ENCODE data around the gene KIAA0232.
A peak's percentile ranks its signal among the peaks of the same experiment; 100 is the strongest.

Gene KIAA0232, protein sequence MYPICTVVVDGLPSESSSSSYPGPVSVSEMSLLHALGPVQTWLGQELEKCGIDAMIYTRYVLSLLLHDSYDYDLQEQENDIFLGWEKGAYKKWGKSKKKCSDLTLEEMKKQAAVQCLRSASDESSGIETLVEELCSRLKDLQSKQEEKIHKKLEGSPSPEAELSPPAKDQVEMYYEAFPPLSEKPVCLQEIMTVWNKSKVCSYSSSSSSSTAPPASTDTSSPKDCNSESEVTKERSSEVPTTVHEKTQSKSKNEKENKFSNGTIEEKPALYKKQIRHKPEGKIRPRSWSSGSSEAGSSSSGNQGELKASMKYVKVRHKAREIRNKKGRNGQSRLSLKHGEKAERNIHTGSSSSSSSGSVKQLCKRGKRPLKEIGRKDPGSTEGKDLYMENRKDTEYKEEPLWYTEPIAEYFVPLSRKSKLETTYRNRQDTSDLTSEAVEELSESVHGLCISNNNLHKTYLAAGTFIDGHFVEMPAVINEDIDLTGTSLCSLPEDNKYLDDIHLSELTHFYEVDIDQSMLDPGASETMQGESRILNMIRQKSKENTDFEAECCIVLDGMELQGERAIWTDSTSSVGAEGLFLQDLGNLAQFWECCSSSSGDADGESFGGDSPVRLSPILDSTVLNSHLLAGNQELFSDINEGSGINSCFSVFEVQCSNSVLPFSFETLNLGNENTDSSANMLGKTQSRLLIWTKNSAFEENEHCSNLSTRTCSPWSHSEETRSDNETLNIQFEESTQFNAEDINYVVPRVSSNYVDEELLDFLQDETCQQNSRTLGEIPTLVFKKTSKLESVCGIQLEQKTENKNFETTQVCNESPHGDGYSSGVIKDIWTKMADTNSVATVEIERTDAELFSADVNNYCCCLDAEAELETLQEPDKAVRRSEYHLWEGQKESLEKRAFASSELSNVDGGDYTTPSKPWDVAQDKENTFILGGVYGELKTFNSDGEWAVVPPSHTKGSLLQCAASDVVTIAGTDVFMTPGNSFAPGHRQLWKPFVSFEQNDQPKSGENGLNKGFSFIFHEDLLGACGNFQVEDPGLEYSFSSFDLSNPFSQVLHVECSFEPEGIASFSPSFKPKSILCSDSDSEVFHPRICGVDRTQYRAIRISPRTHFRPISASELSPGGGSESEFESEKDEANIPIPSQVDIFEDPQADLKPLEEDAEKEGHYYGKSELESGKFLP (N-terminal part only)

DNA sequence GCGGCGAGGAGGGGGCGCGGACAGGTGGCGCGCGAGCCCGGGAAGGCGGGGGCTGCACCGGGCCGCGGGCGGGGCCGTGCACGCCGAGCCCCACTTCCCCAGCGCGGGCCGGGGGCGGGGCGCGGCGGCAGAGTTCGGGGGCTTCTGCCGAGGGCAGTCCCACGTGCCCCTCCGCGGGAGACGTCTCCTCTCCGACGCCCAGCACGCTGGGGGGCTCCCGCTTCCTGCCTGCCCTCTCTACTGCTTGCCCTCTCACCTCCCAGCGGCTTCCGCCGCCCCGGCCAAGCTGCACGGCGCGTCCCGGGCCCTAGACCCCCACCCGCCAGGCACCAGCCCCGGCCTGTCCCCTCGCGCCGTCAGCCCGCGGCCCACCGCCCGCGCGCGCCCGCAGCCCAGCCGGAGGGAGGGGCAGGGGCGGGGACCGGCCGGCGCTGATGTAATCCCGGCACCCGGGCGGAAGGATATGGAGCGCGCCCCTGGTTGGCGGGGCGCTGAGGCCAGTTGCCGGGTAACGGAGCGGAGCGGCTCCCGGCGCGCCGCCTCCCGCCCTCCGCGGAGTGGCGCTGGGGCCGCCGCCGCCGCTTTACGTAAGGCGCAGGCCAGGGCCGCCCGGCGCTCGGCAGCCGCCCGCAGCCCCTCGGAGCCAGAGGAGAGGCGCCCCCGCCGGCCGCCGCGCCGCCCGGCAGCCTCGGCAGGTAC, at the start of gene KIAA0232:
TSS of gene KIAA0232 (plus strand) at position 581 of the 699 bp plus-strand sequence. CDS start 41,727 bp downstream, outside the sequence.
- TF ChIP-seq NFIC (IDR thresholded peaks at IDR 0.05), result no peak
- peak; percentile 75; the same call in 1 of the 2 replicates for TF ChIP-seq TAF1 (IDR thresholded peaks at IDR 0.05; ENCODE audit: low read depth)
- TF ChIP-seq, protein P1, sequence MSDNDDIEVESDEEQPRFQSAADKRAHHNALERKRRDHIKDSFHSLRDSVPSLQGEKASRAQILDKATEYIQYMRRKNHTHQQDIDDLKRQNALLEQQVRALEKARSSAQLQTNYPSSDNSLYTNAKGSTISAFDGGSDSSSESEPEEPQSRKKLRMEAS (IDR thresholded peaks at IDR 0.05), result peak; percentile 88
- TF ChIP-seq EP300 (IDR thresholded peaks at IDR 0.05; ENCODE audit: borderline replicate concordance), result no peak
- TF ChIP-seq ZBTB7A (IDR thresholded peaks at IDR 0.05; ENCODE audit: low read depth), result peak; percentile 89
- TF ChIP-seq, protein P2, sequence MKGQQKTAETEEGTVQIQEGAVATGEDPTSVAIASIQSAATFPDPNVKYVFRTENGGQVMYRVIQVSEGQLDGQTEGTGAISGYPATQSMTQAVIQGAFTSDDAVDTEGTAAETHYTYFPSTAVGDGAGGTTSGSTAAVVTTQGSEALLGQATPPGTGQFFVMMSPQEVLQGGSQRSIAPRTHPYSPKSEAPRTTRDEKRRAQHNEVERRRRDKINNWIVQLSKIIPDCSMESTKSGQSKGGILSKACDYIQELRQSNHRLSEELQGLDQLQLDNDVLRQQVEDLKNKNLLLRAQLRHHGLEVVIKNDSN (IDR thresholded peaks at IDR 0.05), result peak; percentile 12; the same call in 1 of the 2 replicates
- TF ChIP-seq, protein P3, sequence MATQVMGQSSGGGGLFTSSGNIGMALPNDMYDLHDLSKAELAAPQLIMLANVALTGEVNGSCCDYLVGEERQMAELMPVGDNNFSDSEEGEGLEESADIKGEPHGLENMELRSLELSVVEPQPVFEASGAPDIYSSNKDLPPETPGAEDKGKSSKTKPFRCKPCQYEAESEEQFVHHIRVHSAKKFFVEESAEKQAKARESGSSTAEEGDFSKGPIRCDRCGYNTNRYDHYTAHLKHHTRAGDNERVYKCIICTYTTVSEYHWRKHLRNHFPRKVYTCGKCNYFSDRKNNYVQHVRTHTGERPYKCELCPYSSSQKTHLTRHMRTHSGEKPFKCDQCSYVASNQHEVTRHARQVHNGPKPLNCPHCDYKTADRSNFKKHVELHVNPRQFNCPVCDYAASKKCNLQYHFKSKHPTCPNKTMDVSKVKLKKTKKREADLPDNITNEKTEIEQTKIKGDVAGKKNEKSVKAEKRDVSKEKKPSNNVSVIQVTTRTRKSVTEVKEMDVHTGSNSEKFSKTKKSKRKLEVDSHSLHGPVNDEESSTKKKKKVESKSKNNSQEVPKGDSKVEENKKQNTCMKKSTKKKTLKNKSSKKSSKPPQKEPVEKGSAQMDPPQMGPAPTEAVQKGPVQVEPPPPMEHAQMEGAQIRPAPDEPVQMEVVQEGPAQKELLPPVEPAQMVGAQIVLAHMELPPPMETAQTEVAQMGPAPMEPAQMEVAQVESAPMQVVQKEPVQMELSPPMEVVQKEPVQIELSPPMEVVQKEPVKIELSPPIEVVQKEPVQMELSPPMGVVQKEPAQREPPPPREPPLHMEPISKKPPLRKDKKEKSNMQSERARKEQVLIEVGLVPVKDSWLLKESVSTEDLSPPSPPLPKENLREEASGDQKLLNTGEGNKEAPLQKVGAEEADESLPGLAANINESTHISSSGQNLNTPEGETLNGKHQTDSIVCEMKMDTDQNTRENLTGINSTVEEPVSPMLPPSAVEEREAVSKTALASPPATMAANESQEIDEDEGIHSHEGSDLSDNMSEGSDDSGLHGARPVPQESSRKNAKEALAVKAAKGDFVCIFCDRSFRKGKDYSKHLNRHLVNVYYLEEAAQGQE (IDR thresholded peaks at IDR 0.05; ENCODE audit: low read depth), result no peak
- TF ChIP-seq TCF12 (IDR thresholded peaks at IDR 0.05; ENCODE audit: low read depth), result peak; percentile 48; the same call in 1 of the 2 replicates
- peak; percentile 70; the same call in 1 of the 2 replicates for TF ChIP-seq YY1 (IDR thresholded peaks at IDR 0.05; ENCODE audit: low read depth)
- TF ChIP-seq CREB1 (IDR thresholded peaks at IDR 0.05; ENCODE audit: low read depth), result no peak
- TF ChIP-seq FOXM1 (IDR thresholded peaks at IDR 0.05; ENCODE audit: borderline replicate concordance, low read depth), result no peak
- peak; percentile 70; the same call in 1 of the 2 replicates for TF ChIP-seq CEBPB (IDR thresholded peaks at IDR 0.05)
- TF ChIP-seq EGR1 (IDR thresholded peaks at IDR 0.05), result peak; percentile 5; the same call in 1 of the 2 replicates
- TF ChIP-seq RAD21 (IDR thresholded peaks at IDR 0.05; ENCODE audit: low read depth), result no peak
- no peak for TF ChIP-seq TEAD4 (IDR thresholded peaks at IDR 0.05)

DNA sequence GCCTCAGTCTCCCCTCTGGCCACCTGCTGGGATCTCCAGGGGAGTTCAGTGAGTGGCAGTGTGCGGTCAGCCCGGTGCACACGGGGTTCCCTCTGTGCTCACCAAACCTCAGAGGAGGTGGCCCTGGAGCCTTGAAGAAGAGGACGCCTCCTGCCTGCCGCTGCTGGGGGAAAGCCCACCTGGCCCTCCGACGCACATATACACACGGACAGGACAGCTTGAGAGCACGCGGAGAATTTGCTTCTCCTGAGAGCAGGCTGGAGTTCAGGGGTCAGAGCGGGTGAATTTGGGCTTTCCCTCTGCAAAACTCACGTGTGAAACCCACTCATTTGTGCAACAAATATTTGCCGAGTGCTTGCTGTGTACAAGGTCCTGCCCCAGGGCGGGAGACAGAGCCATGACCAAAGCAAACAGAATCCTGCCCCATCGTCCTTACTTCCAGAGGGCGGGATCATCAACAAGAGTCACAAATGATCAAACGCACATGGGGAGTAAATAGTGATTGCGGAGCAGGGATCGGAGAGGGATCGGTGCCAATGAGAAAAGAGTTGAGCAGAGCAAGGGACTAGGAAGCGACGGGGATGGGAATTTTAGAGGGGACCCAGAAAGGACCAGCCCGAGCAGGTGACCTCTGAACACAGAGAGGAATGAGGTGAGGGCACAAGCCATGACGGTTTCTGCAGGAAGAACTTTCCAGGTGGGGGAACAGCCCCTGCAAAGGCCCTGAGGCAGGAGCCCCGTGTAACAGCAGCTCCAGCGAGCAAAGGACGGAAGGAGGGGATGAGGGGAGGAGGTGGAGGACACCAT, 49.0 kb upstream of the KIAA0232 start:
- TF ChIP-seq RAD21 (IDR thresholded peaks at IDR 0.05; ENCODE audit: low read depth) (no peak), YY1 (IDR thresholded peaks at IDR 0.05; ENCODE audit: low read depth) (no peak), NFIC (IDR thresholded peaks at IDR 0.05) (no peak), EP300 (IDR thresholded peaks at IDR 0.05; ENCODE audit: borderline replicate concordance) (no peak), CREB1 (IDR thresholded peaks at IDR 0.05; ENCODE audit: low read depth) (no peak), TCF12 (IDR thresholded peaks at IDR 0.05; ENCODE audit: low read depth) (no peak), ZBTB7A (IDR thresholded peaks at IDR 0.05; ENCODE audit: low read depth) (no peak), CEBPB (IDR thresholded peaks at IDR 0.05) (no peak), FOXM1 (IDR thresholded peaks at IDR 0.05; ENCODE audit: borderline replicate concordance, low read depth) (no peak), TEAD4 (IDR thresholded peaks at IDR 0.05) (no peak), TAF1 (IDR thresholded peaks at IDR 0.05; ENCODE audit: low read depth) (no peak), EGR1 (IDR thresholded peaks at IDR 0.05) (no peak)
- TF ChIP-seq, protein P1 (IDR thresholded peaks at IDR 0.05), result no peak
- TF ChIP-seq, protein P3 (IDR thresholded peaks at IDR 0.05; ENCODE audit: low read depth), result no peak
- TF ChIP-seq, protein P2 (IDR thresholded peaks at IDR 0.05), result no peak

DNA sequence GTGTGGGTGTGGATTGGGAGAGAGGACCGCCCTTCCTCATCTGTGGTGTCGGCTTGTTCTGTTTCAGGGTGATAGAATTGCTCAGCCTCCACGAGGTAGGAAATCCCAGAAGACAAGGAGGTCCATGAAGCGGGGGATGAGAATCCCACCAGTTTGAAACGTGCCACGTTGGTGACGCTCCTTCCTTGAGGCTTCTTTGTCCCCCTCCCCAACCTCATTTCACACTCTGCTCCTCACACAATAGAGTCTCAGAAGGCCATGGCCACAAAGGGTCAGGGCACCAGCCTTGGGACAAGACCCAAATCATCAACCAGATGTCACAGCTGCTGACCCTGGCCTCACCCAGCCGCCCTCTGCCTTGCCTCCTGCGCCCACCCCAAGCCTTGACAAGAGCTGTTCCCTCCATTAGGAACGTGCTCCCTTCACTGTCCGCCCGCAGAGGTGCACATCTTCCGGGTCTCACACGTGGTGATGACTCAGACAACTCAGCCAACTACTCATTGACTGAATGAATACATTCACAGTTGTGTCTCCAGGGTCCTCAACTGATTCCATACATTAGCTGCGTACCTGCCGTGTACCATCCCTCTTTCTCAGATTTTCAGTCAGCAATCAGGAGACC, 48.3 kb upstream of the KIAA0232 start:
- TF ChIP-seq FOXM1 (IDR thresholded peaks at IDR 0.05; ENCODE audit: borderline replicate concordance, low read depth) (no peak), EGR1 (IDR thresholded peaks at IDR 0.05) (no peak), ZBTB7A (IDR thresholded peaks at IDR 0.05; ENCODE audit: low read depth) (no peak)
